Activated CD4-positive, alpha-beta T cell treated with anti-CD3 and anti-CD28 coated beads, Interleukin-2, amount 50 U/mL, for 1 hour (primary cell): ENCODE data around the gene THSD7B.
"Not testable (repeated sequence)": the region's sequence is repeated elsewhere in the genome, so short reads cannot be mapped to it uniquely, and the experiment has no call there.

Experiments
- DNase-seq: peaks from one replicate; pipeline ENCODE4 v3.0.0-alpha.2; 2020

THSD7B gene

GRCh38 chr2:137051778-137052398, 286.5 kb downstream of the THSD7B start:
- no peak for DNase-seq

DNA sequence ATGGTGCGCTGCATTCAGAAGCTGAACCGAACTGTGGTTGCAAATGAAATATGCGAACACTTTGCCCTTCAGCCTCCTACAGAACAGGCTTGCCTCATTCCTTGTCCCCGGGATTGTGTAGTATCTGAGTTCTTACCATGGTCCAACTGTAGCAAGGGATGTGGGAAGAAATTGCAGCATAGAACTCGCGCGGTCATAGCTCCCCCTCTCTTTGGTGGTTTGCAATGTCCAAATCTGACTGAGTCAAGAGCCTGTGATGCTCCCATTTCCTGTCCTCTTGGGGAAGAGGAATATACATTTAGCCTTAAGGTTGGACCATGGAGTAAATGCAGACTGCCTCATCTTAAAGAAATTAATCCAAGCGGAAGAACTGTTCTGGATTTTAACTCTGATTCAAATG, 291.4 kb downstream of the THSD7B start:
- DNase-seq: no peak

DNA sequence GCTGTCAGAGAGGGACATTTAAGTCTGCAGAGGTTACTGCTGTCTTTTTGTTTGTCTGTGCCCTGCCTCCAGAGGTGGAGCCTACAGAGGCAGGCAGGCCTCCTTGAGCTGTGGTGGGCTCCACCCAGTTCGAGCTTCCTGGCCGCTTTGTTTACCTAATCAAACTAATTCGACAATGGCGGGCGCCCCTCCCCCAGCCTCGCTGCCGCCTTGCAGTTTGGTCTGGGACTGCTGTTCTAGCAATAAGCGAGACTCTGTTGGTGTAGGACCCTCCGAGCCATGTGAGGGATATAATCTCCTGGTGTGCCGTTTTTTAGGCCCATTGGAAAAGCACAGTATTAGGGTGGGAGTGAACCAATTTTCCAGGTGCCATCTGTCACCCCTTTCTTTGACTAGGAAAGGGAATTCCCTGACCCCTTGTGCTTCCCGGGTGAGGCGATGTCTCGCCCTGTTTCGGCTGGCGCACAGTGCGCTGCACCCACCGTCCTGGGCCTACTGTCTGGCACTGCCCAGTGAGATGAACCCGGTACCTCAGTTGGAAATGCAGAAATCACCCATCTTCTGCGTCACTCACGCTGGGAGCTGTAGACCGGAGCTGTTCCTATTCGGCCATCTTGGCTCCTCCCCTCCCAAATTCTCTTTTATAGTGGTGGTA, 310.9 kb downstream of the THSD7B start:
- DNase-seq: not testable (repeated sequence)

DNA sequence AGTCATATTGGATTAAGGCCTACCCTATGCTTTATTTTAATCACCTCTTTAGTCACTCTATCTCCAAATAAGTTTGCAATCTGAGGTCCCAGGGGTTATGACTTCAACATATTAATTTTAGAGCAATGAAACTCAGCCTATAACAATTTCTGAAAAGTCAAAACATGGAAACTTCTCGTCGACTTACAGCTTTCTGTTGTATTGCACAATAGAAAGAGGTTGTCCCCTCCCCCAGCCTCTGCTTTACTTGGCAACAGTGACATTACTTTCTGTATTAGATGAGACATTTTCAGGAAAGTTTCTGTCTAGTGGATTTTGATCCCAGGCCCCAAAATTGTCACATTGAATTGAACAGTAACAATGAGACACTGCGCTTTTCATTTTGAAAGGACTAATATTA, 326.4 kb downstream of the THSD7B start:
- DNase-seq: no peak

DNA sequence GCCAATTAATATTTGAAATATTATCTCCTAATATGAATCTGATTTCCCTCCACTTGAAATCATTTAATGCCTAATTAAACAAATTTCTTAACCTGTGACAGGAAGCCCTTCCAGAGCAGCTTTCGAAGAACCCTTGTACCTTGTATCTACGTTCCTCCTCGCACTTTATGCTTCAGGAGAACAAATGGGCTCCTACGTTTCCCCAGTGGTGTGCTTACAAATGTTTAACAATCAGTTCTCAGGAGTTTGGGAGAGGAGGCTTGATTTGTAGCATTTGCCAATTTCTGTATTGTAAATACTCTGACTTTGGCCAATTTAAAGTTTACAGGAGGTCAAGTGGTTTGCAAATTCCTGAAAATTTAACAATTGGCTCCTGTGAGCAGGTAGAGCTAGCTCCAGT, 327.8 kb downstream of the THSD7B start:
- no peak for DNase-seq

DNA sequence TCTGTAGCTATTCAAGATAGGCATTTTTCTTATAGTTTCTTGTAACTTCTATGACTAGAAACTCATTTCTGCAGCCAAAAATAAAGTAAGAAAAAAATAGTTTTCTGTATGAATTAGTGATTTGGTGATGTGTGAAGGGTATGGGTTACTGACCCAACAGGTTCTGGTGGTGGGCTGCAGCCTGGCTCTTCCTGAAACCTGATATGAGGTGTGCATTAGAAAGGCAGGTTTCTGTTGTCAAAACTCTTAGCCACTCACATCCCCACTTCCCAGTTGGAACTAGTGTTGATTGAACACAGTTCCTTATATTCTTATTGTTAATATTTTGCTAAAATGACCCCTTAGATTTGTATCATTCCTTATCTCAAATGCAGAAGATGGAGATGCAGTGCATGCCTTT, 330.8 kb downstream of the THSD7B start:
- no peak for DNase-seq

- no peak for DNase-seq
These were observed 331.3 kb downstream of the THSD7B start for GRCh38 chr2:137096693-137097092.

DNA sequence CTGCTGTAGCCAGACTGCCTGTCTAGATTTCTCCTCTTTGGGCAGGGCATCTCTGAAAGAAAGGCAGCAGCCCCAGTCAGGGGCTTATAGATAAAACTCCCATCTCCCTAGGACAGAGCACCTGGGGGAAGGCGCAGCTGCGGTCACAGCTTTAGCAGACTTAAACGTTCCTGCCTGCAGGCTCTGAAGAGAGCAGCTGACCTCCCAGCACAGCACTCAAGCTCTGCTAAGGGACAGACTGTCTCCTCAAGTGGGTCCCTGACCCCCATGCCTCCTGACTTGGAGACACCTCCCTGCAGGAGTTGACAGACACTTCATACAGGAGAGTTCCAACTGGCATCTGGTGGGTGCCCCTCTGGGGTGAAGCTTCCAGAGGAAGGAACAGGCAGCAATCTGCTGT, 336.5 kb downstream of the THSD7B start:
- DNase-seq: not testable (repeated sequence)

DNA sequence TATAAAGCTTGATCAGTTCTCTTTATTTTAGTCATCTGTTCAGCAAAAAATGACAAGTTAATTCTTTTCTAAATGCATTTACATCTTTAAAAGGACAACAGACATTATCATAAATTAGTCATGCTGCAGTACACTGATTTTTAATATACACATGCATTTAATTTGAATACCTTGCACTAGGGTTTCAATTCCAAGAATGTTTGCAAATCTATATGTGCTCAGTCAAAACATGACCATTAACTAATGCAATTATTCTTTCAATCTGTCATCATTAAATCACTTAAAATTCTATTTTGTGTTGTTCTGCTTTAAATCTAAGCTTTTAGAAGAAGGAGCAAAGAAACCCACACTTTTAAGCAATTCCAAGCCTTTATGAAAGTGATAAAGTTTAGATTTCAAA, 342.6 kb downstream of the THSD7B start:
- DNase-seq: no peak

DNA sequence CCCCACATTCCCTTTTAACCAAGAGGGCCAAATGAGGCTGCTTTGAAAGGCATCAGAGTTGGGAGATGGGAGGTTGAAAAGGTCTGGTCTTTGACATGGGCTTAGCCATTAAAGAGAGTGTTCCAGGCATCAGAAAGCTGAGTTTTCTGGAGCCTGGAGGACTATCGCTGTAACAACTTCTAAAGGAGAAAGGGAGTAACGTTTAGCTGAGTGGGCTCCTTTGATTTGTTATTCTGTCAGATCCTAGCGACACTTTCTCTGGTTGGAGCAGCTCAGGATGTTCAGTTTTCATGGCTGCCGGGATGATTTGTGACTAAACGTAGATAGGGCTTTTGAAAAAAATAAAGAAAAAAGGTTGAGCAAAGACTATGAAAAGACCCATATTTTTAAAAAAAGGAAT, 346.6 kb downstream of the THSD7B start:
- DNase-seq: no peak

DNA sequence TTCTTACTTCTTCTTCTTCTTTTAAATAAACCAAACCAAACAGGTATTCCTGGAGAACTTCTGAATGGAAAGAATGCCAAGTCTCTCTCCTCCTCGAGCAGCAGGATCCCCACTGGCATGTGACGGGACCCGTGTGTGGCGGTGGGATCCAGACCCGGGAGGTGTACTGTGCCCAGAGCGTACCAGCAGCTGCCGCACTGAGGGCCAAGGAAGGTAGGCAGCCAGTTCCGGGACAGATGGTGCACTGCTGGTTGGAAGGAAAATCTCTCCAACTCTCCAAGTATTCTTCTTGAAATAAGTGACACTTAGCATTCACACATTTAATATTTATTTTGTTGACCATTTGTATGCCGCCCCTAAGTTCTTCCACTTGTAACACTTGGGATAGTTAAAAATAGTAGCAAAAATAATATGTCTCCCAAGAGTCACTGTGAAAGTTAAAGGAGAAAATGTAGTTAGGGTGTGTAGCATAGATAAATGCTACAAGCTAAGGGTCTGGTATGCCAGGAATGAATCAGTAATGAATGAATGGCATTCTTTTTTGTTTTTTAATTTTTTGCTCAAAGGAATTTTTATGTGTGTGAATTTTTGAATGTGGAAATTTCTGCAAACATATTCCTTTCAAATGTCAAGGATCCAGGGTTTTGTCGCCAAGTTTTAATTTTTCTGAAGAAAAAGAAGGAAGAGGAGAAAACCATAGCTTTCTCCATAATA, 349.9 kb downstream of the THSD7B start:
- no peak for DNase-seq

DNA sequence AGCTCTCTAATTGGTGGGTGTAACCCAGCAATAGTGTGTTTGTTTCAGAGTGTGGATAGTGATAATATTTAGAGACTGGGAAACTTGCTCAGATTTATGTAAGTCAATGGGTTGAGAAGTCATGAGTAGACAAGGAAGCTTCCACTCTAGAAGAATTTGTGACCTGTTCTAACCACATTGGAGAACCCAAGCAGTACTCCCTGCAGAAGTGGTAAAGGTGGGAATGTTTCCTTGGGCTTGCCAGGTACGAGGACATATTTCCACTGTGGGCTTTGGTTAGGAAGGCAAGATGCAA, 350.4 kb downstream of the THSD7B start:
- DNase-seq: no peak

GRCh38 chr2:137117385-137117784, 352.0 kb downstream of the THSD7B start:
- DNase-seq: no peak

GRCh38 chr2:137118140-137118539, 352.8 kb downstream of the THSD7B start:
- no peak for DNase-seq

- no peak for DNase-seq
These were observed 357.9 kb downstream of the THSD7B start for GRCh38 chr2:137123226-137123625.

DNA sequence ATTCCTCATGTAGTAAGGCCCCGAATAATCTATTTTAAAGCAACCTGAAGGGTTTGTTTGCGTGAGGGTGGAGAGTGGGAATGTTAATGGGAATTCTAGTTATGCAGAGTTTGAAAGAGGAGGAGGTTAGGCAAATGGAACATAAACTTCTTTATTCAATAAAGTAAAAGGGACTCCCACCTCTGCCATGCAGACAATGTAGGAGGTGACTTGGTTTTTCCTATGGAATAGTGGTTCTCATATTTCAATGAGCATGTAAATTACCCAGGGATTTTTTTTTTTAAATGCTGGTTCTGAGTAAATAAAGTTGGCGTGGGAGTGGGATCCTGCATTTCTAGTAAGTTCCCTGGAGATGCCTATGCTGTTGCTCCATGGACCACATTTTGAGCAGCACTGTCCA, 367.9 kb downstream of the THSD7B start:
- no peak for DNase-seq

GRCh38 chr2:137138263-137138662, 372.9 kb downstream of the THSD7B start:
- DNase-seq: no peak

- DNase-seq: no peak
These were observed 386.4 kb downstream of the THSD7B start for GRCh38 chr2:137151731-137152130.

DNA sequence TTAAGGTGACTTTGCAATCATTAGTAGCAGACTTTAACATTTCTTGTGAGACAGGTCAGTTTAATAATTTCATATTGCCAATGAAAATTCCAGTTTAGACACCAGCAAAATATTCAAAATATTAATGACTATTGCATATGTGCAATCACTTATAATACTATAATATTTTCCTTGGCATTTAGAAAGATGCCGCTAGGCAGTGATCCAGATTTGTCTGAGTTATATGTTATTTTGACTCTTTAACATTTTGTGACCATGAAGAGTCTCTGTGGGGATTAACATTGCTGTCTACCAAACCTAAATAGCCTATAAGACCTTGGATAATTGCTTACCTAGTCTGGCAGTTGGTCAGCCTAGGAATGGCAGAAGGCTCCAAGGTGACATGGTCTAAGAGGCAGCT, 389.6 kb downstream of the THSD7B start:
- no peak for DNase-seq

GRCh38 chr2:137155356-137156104, 390.2 kb downstream of the THSD7B start:
- DNase-seq: no peak

DNA sequence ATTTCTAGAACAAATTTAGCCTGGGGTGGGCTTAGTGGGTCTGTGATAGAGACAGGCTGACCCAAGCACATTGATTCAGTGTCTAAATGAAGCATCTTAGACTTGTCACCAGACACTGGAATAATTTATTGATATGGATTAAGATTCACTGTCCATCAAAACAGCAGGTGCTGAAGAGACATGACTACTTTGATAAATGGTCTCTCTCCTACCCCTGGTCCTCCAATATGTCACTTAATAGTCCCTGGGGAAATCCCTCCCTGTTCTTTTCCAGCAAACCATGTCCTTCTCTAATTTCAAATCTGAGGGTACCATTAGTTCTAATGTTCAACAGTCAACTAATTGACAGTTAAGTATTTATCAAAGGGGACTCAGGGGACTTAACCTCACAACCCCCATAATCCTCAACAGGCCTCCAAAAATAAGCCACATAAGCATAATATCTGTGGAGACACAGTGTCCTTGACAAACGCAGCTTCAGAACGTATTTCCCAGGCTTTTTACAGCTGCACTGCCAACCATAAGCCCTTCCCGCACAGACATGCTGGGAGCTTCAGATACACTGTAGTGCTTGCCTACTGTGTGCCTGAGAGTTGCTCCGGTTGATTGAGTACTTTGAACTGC, 391.0 kb downstream of the THSD7B start:
- no peak for DNase-seq

- no peak for DNase-seq
These were observed 392.5 kb downstream of the THSD7B start for GRCh38 chr2:137157851-137158250.

DNA sequence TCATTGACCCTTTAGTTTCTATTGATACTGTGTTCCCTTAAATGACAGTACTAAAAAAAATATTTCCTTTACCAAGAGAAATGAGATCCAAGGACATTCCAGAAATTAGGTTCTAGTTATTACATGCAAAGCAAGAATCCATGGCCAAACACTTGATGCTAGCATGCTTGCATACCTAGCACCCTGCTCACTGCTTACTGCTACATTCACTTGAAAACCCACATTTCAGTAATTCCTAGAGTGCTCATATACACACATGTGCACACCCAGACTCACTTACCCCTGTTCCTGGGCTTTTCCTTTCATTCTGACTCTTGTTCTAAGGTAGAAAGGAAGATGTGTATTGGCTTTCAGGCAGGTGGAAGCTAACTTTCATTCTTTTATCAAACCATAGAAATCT, 395.9 kb downstream of the THSD7B start:
- no peak for DNase-seq
